Smooth muscle cell (in vitro differentiated cells): ENCODE results near the gene TIAM2. TPM values are rescaled to one million over a fixed set of nuclear protein-coding genes. Genes with fewer than 3 reads are reported as not detected.

Source experiments
- DNase-seq: peaks from one replicate; lab custom pipeline; 2025; ENCODE audit not compliant: unreplicated experiment; lab: John Stamatoyannopoulos, UW
- H2AFZ ChIP-seq: fragments of 200-600 bp; sonication (generic); 2 replicates; pipeline ENCODE4 v1.6.0; 2016; ENCODE audit warnings: antibody characterized with exemption, low read depth, mild to moderate bottlenecking
- H3F3A ChIP-seq: fragments of 200-600 bp; sonication (generic); 2 replicates; pipeline ENCODE4 v1.6.0; 2017; ENCODE audit warnings: antibody characterized with exemption, low read depth
- H3K27ac ChIP-seq: fragments of 200-600 bp; sonication (generic); 2 replicates; pipeline ENCODE4 v1.5.1; 2016; ENCODE audit warnings: low read depth, mild to moderate bottlenecking
- H3K27me3 ChIP-seq: fragments of 200-600 bp; sonication (generic); 2 replicates; pipeline ENCODE4 v1.6.1; 2016; ENCODE audit warnings: low read depth, mild to moderate bottlenecking
- H3K36me3 ChIP-seq: fragments of 200-600 bp; sonication (generic); 2 replicates; pipeline ENCODE4 v1.5.1; 2016; ENCODE audit warnings: low read depth
- H3K4me1 ChIP-seq: fragments of 200-600 bp; sonication (generic); 2 replicates; pipeline ENCODE4 v1.5.1; 2016; ENCODE audit warnings: low read depth
- H3K4me2 ChIP-seq: fragments of 200-600 bp; sonication (generic); 2 replicates; pipeline ENCODE4 v1.6.0; 2016; ENCODE audit warnings: mild to moderate bottlenecking
- H3K4me3 ChIP-seq: fragments of 200-600 bp; sonication (generic); 2 replicates; pipeline ENCODE4 v1.5.1; 2016; ENCODE audit warnings: mild to moderate bottlenecking
- H3K79me2 ChIP-seq: fragments of 200-600 bp; sonication (generic); 2 replicates; pipeline ENCODE4 v1.6.0; 2016; ENCODE audit warnings: low read depth, mild to moderate bottlenecking
- H3K9ac ChIP-seq: fragments of 200-600 bp; sonication (generic); 2 replicates; pipeline ENCODE4 v1.6.0; 2016; ENCODE audit warnings: low read depth
- H3K9me3 ChIP-seq: fragments of 200-600 bp; sonication (generic); replicated peaks from 2 replicates; pipeline ENCODE4 v1.5.1; 2016; ENCODE audit warnings: low read depth
- H4K20me1 ChIP-seq: fragments of 200-600 bp; sonication (generic); 2 replicates; pipeline ENCODE4 v1.6.0; 2016; ENCODE audit warnings: low read depth
- whole genome bisulfite sequencing: methylation state at CpG from one replicate; pipeline ENCODE4 v1.1.7; 2016; ENCODE audit warnings: low lambda C conversion rate; 5-methylcytosine and 5-hydroxymethylcytosine counted together
- polyA plus RNA-seq: library from polyadenylated mRNA; unstranded; fragments of >200 nt; fragmentation: Nextera tagmentation; extraction: Ambion mirVana; gene quantifications from 2 replicates; pipeline ENCODE4 v1.2.1, GENCODE V29; 2016
- total RNA-seq: library from RNA; depleted of rRNA; stranded (reverse); fragments of >200 nt; gene quantifications from 2 replicates; pipeline ENCODE4 v1.2.3, GENCODE V29; 2014
- TF ChIP-seq, protein P1 (sequence below): fragments of 200-600 bp; sonication (generic); IDR thresholded peaks from 2 replicates; pipeline ENCODE4 v1.5.1; 2017; ENCODE audit warnings: borderline replicate concordance, mild to moderate bottlenecking, antibody characterized with exemption; ENCODE audit not compliant: insufficient read depth, poor library complexity, severe bottlenecking

Gene TIAM2
- total and polyA plus RNA-seq, 2 experiments from 2014 or later, result 13.1 to 24.9 TPM

DNA sequence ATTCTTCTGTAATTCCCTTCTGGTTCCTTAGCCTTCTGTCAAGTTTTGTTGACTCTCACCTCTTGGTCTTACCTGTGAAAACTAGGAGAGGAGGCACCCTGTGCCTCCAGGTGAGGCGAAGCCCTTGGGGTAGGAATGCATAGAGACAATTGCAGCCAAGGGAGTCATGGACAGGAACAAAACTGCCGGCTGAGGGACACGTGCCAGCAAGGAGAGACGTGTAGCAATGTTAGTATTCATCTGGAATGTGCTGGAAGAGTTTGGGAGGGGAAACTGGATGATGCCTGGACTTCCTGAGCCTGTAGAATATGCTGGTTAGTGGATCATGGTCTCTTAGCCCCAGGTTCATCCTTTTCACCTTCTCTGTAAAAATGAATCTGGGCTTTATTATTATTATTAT lies 3.9 kb upstream of the TIAM2 start:
- H3F3A ChIP-seq, result no peaks in the 10 kb centered on the region
- H3K4me2 ChIP-seq, result no peak overlapping the region
- no peaks in the 10 kb centered on the region for H3K9me3 ChIP-seq
- no peak overlapping the region for H2AFZ ChIP-seq
- H3K27me3 ChIP-seq, result no peaks in the 10 kb centered on the region
- H3K4me1 ChIP-seq, result peaks cover 2% of the 10 kb centered on the region
- no peaks in the 10 kb centered on the region for H4K20me1 ChIP-seq
- TF ChIP-seq, protein P1, sequence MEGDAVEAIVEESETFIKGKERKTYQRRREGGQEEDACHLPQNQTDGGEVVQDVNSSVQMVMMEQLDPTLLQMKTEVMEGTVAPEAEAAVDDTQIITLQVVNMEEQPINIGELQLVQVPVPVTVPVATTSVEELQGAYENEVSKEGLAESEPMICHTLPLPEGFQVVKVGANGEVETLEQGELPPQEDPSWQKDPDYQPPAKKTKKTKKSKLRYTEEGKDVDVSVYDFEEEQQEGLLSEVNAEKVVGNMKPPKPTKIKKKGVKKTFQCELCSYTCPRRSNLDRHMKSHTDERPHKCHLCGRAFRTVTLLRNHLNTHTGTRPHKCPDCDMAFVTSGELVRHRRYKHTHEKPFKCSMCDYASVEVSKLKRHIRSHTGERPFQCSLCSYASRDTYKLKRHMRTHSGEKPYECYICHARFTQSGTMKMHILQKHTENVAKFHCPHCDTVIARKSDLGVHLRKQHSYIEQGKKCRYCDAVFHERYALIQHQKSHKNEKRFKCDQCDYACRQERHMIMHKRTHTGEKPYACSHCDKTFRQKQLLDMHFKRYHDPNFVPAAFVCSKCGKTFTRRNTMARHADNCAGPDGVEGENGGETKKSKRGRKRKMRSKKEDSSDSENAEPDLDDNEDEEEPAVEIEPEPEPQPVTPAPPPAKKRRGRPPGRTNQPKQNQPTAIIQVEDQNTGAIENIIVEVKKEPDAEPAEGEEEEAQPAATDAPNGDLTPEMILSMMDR, result no peak
- H3K4me3 ChIP-seq, result no peak overlapping the region
- no peak overlapping the region for H3K27ac ChIP-seq
- no peaks in the 10 kb centered on the region for H3K79me2 ChIP-seq
- H3K36me3 ChIP-seq, result no peaks in the 10 kb centered on the region
- no peak for DNase-seq
- WGBS, result 65% methylated on average over 4 of the region's 4 CpGs
- no peak overlapping the region for H3K9ac ChIP-seq

DNA sequence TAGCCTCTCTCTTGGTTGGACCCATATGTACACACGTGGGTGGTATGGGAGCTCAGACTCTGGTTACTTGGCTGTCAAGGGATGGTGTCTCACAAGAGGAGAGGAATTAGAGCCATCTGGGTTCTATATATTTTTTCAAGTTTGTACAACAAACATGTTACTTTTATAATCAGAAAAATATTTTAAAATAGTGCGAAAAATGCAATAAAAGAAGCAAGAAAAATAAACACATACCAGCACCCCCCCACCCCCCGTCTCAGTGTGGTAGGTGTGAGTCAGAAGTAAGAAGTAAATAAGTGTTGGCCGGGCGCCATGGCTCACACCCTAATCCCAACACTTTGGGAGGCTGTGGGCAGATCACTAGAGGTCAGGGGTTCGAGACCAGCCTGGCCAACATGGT lies 2.1 kb upstream of the TIAM2 start:
- no peak overlapping the region for H2AFZ ChIP-seq
- no peak overlapping the region for H3K4me2 ChIP-seq
- H3K36me3 ChIP-seq, result no peaks in the 10 kb centered on the region
- no peak overlapping the region for H3K27ac ChIP-seq
- peaks cover 15% of the 10 kb centered on the region for H3K4me1 ChIP-seq
- WGBS, result 74% methylated on average over 6 of the region's 6 CpGs
- no peaks in the 10 kb centered on the region for H3K9me3 ChIP-seq
- no peak overlapping the region for H3K9ac ChIP-seq
- H3F3A ChIP-seq, result no peaks in the 10 kb centered on the region
- H3K4me3 ChIP-seq, result no peak overlapping the region
- H3K79me2 ChIP-seq, result no peaks in the 10 kb centered on the region
- TF ChIP-seq, protein P1, result no peak
- DNase-seq, result no peak
- no peaks in the 10 kb centered on the region for H3K27me3 ChIP-seq
- H4K20me1 ChIP-seq, result peaks cover 4% of the 10 kb centered on the region

DNA sequence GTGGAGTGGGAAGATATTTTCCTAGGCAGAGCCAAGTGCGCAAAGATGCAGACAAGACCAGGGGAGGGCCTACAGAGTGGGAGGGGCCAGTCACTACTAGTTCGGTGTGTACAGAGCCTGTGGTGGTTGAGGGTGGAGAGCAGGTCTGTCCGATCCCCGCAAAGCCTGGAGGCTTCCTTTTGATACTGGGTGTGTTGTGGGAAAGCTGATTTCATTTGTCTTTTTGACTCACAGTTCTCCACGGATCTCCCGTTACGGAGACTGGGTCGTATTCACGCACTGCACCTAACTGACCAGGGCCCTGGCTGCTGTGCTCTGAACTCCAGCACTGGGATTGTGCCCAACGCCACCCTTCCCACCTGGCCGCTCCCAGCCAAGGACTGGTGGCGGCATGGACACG lies 1.4 kb upstream of the TIAM2 start:
- Histone ChIP-seq H3K4me2 (no peak overlapping the region), H3K79me2 (no peaks in the 10 kb centered on the region), H4K20me1 (peaks cover 4% of the 10 kb centered on the region), H3K27ac (no peak overlapping the region), H3K9me3 (no peaks in the 10 kb centered on the region), H3K9ac (no peak overlapping the region), H3K4me3 (no peak overlapping the region), H3F3A (no peaks in the 10 kb centered on the region), H3K27me3 (no peaks in the 10 kb centered on the region), H3K36me3 (no peaks in the 10 kb centered on the region), H2AFZ (no peak overlapping the region), H3K4me1 (peaks cover 15% of the 10 kb centered on the region)
- WGBS, result 93% methylated on average over 13 of the region's 13 CpGs
- TF ChIP-seq, protein P1, result no peak
- DNase-seq, result no peak

DNA sequence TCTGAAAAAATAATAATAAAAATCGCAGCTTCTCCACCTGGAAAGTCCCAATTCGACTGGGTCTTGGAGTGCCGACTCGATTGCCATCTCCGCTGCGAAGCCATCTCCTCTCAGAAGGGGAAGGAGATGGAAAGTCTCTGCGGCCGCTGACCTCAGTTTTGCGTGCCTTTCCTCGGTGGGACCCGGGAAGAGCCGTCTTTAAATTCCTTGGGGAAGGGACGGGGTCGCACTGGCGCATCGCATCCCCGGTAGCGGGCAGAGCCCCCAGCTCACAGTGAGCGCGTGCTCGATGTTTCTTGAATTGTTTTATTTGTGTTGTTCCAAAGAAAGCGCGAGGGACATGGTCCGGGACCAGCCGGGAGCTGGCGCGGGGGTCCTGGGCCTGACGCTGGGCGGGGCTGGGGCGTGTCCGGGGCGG lies 270 bp upstream of the TIAM2 start:
- peak overlapping the region; percentile 97 for H3K4me2 ChIP-seq
- H4K20me1 ChIP-seq, result peaks cover 4% of the 10 kb centered on the region
- no peak overlapping the region for H2AFZ ChIP-seq

More for the DNA sequence above, 270 bp upstream of the TIAM2 start:
- Histone ChIP-seq H3F3A (no peaks in the 10 kb centered on the region), H3K9ac (no peak overlapping the region), H3K27me3 (no peaks in the 10 kb centered on the region), H3K9me3 (no peaks in the 10 kb centered on the region), H3K4me3 (peak overlapping the region; percentile 76), H3K27ac (no peak overlapping the region), H3K79me2 (peaks cover 9% of the 10 kb centered on the region), H3K4me1 (peaks cover 15% of the 10 kb centered on the region), H3K36me3 (no peaks in the 10 kb centered on the region)
- TF ChIP-seq, protein P1, result no peak
- WGBS, result 18% methylated on average over 21 of the region's 32 CpGs
- DNase-seq, result no peak
